ENCODE data around the gene TFCP2.

TFCP2 gene

DNA sequence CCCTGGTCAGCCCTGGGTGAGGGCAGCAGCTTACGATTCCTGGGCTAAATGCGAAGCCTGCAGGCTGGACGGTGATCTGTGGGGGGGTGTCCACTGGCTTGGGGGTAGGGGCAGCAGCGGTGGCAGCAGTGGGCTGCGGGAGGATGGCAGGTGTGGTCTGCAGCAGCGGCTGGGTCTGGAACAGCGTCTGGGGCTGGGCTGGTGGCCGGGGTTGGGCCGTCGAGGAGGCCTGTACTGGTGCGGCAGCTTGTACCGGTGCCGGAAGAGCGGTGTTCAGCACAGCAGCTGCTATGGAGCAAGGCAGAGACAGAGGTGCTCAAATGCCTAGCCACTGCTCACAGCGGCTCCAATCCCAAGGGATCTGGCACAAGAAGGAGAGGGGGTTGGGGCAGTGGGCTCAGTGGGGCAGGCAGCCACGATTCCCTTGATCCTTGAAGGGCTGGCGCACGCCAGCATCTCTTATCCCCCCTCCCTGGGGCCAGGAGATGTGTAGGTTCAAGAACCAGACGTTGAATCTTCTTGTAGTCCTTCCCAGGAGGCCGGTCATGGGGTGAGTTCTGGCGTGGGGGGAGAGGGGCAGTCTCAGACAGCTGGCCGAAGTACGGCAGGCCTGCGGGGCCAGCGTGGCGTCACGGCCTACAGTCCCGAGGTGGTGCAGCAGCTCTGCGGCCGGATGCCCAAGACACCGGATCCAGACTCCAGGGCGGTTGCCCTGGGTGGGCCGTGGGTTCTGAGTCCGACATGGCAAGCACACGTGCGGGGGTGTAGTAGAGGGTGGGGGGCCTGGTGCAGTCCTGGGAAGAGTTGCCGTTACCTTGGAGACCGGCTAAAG is 25.0 kb upstream of the TFCP2 start:
- DNase-seq (ENCODE audit: low read depth in 2 of 2) = no peak

DNA sequence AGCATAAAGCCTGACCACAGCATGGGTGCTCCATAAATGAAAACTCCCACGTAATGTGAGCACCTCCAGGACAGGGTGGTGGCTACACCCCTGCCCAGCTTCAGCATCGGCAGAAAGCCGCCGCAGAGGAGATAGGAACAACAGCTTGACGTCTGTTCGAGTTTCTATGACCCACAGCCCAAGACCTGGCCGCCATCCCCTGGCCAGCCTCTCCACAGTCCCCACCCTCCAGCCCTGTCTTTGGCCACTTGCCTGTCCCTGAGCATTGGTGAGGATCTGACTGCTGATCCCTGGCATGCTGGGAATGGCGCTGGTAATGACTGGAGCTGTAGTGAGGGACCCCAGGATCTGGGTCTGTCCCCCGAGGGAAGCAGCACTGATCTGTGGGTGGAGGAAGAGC is 23.6 kb upstream of the TFCP2 start:
- DNase-seq (ENCODE audit: low read depth in 2 of 2) = no peak

DNA sequence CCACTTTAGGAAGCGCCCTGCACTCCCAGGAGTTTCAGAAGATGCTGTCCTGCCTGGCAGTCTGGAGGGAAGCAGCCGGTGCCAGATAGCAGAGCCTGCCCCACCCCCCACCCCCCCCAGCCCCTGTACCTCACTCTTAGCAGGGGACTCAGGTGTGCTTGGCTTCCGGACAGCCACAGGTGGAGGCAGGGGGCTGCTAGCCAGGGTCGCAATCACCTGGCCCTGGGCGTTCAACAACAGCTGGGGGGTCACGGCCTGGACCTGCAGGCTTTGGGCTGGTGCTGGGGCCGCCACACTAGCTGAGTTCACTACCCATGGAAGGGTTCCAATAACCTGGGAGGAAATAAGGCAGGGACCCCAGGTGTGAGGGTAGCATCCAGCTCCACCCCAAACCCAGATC is 22.9 kb upstream of the TFCP2 start:
- DNase-seq (ENCODE audit: low read depth in 2 of 2) = no peak

DNA sequence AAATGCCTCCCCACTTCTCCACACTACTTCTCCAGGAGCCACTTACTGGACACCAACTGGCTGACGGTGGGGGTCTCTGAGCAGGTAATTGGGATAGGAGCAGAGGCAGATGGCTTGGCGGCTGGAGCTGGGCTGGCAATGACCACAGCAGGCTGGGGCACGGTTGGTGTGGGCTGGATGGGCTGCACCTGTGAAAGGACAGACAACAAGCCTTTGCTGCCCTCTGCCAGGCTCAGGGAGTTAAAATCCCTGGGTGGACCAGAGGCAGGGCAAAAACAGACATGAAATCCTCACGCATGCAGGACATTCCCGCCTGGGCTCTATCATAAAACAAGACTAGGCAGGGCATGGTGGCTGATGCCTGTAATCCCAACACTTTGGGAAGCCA is 19.3 kb upstream of the TFCP2 start:
- DNase-seq (ENCODE audit: low read depth in 2 of 2) = no peak

DNA sequence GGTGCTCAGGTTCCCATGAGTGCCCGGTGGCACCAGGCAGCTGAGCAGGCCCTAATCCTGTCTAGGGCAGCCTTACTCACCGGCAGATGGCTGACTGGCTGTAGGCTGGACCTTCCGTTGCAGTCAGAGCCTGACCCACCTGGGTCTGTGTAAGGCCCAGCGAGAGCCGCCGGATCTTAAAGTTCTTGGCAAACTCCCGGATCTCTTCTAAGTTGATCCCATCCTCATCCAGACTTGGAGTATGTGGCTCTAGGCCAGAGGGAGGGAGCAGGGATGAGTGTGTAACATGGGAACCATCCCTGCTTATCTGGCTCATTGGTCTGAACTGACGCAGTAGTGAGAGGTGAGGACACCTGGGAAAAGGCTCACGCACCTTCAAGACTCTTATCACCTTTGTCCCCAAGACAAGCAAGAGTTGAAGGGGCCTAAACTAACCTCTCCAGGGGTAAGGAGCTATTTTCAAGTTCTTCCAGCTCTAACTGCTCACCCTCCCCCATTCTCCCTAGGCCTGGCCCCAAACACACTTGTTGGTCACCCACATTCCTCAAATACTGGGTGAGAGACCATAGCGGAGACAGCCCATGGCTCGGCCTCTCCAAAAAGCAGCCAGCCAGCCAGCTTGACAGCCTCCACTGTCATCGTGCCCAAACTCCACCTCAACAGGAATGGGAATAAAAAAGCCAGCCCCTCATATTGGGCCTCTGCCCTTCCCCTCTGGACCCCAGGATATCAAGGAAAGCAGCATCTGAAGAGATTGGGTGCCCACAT is 18.8 kb upstream of the TFCP2 start:
- DNase-seq (ENCODE audit: low read depth in 2 of 2) = no peak

DNA sequence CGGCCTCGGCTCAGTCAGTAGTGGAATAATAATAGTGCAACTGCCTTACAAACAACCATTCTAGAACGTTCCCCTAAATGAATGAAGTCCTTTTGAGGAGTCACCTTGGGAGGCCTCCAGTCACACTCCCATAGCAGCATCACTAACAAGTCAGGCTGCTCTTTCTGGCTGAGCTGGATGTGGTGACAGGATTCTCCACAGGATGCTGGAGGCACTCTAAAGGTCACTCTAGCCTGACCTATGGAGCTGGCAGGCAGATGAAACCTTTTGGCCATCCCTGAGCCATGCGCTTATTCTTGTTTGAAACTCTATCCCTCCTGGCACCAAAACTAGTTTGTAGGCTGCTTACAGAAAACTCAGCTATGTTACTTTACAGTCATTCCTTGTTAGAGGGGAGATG is 17.9 kb upstream of the TFCP2 start:
- DNase-seq (ENCODE audit: low read depth in 2 of 2) = no peak

DNA sequence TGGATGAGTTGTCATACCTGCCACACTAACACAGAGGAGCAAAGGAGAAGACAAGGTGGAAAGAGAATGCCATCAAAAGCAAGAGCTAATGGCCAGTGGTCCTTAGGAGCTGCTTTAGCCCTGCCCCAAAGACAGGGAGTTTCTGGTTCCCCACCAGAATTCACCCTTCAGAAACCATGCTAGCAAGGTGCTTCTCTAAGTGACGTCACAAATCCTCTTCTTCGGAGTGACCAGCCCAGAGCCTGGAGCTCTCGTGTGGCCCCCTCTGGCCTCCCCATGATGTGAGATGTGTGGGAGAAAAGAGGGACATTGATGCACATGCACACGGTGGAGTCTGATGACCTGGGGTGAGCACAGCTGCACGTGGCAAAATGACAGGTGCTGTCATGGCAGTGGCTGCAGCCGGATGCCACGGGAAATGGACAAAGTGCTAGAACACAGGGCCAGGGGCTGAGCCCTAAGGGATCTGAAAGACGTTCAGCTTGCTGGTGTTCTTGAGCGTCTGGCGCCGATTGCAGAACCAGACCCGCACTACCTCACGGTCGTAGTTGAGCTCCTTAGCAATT is 16.9 kb upstream of the TFCP2 start:
- no peak for DNase-seq (ENCODE audit: low read depth in 2 of 2)

DNA sequence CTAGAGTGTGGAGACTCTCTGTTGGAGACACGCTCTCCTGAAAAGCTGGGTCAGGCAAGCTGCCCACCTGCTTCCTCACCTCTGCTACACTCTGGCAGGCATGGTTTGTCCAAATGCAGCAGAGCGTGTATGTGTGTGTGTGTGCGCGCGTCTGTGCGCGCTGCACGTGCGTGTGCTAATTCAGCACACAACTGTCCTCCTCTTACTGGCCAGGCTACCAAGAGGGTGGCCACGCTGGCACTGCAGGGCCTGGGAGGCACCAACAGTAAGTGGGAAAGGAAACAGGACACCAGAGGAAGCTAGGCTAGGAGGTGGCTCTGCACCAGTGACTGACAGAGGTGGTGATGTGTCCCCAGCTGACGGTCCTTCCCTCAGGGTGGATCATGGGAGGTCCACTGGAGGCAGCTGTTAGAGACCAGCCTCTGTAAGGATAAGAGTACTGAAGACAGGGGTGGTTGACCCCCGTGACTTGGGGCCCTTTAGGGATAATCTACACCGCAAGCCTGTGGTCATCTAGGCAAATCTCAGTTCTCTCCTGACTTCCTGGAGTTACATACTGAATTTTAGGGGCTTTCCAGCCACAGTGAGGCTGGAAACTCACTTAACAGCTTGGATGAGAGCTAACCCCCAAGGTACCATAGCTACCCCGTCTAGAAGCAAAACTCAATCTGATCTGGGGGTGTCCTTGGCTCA is 15.6 kb upstream of the TFCP2 start:
- DNase-seq (ENCODE audit: low read depth in 2 of 2) = no peak

DNA sequence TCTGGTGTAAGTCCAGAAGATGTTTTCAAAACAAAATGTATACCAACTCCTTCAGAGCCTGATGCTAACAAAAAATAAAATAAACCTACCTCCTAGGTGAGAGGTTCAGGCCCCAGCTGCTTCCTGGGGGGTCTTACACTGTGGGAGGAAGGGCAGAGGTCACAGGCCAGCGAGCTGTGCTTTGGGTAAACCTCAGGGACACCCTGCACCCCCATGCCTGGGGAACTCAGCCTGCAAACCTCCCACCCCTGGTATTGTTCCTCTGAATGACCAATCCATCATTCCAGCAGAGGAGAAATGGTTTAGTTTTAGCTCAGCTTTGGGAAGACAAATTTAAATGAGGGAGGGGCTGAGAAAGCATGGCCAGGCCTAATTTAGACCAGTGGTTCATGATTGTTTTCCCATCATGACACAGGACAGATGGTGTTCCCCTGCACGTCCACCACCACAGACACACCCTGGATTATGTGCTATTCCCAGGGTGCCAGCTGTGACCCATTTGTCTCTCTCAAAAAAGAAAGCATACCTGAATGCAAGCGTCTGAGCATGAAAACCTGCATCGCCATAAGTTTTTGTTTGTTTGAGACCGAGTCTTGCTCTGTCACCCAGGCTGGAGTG is 14.5 kb upstream of the TFCP2 start:
- no peak for DNase-seq (ENCODE audit: low read depth in 2 of 2)

DNA sequence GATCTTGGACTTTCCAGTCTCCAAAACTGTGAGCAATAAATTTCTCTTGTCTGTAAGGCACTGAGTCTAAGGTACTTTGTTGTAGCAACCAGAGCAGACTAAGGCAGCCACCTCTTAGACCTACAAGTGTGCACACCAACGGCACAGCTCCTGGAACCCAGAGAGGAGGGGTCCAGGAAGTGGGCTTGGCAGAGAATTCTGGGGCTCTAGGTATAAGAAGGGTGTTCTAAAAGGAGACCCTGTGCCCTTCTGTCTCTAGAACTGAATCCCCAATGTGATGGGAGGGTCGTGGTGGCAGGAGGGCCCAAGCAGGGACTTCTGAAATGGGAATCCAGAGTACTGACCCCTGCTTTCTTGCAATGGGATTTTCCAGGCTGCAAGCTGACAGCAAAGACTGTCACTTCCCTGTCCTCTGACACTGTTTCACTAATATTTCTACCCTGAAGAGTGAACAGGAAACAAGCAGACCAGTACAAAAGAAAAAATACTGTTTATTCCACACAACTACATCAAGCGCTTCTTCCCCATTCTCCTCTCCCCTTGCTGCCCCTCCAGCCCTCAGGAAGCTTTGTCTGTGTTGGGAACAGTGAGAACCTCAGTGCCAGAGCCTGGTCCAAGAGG is 13.6 kb upstream of the TFCP2 start:
- DNase-seq (ENCODE audit: low read depth in 2 of 2) = no peak

DNA sequence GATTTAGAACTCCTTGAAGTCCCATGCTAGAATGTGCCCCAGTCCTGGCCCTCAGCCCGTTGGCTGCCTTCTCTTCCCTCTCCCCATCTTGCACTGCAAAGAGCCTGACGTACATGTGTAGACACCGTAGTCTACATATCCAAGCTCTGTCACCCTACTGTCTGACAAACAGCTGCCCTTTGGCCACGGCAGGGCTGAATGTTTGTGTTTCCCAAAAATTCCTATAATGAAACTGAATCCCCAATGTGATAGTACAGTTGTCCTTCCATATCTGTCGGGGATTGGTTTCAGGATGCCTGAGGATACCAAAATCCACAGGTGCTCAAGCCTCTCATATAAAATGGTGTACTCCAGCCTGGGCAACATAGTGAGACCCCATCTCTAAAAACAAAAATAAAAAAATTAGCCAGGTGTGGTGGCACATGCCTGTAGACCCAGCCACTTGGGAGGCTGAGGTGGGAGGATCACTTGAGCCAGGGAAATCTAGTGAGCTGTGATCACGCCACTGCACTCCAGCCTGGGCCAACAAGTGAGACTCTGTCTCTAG is 12.3 kb upstream of the TFCP2 start:
- DNase-seq (ENCODE audit: low read depth in 2 of 2) = no peak

DNA sequence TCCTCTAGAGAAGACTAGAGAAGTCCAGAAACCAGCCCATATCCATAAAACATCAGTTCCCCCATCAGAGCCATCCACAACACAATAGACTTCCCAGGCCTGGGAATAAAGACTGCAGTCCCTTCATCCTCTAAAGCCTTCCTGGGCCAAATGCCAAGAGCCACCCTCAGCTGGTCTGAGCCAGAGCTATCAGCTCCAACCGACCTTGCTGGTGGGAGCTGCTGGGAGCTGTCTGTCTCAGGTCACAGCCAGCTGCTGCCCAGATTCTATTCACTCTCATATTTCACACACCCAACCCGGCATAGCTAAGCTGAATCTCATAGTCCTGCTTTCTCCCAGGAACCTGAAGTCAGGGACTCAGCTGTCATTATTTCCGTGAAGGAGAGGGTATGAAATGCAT is 10.9 kb upstream of the TFCP2 start:
- DNase-seq (ENCODE audit: low read depth in 2 of 2) = no peak

DNA sequence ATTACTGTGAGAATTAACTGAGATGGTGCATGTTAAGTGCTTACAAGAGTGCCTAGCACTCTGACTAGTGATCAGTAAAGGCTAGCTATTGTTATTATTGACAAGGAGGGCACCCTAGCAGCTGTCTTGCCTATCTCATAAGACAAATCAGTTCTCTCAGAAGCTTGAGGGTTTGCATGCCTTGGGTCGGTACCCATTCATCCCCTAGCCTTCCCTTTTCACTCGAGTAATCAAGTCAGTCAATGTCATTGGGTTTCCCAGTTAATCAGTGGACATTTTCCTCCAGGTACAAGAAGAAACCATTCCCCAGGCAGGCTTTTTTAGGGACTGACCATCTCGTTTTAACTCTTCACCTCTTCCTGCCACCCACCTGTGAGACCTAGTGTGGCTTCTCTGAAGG is 10.4 kb upstream of the TFCP2 start:
- no peak for DNase-seq (ENCODE audit: low read depth in 2 of 2)

DNA sequence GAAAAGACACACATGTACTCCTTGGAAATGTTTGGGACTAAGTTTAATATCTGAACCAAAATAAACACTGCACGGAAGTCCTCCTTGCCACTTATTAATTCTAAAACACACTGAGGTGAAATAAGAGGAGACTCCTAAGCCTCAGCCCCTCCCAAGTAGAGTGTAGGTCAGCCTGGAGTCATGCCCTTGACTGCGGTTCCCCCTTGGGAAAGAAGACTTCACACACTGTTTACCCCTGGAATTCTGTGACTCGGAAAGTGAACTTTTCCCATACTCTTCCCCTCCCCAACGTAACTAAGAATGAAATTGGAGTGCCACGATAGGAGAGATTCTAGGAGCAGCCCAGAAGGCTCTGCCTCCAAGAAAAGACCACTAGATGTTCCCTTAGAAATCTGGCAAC is 8.6 kb upstream of the TFCP2 start:
- no peak for DNase-seq (ENCODE audit: low read depth in 2 of 2)

DNA sequence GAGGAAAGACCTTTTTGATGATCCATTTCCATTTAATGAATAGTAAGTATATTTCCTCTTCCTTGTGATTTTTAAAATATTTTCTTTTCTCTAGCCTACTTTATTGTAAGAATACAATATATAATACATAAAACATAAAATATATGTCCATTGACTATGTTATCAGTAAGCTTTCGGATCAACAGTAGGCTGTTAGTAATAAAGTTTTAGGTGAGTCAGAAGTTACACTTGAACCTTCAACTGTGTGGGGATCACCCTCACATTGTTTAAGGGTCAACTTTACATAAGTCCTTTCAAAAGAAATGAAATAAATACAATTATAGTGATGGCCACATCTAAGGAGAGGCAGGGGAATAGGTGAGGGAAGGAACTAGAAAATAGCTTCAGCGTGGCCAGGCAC is 5.0 kb upstream of the TFCP2 start:
- DNase-seq (ENCODE audit: low read depth in 2 of 2) = no peak

DNA sequence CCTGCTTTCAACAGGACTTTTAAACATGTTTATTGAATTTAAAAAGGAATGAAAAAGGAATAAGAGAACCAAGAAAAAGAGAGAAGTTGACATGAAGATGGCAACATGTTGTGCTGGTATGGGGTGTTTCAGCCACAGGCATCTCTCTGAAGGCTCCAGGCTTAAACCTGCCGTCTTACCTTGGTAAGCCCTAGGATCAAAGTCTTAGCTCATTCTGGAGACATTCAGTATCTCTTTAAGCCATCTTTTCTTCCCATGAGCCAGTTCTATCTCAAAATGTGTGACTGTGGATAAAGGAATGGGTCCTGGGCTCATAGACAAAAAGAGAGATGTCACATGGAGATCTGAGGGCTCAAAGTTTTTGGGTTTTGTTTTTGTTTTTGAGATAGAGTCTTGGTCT is 1.6 kb upstream of the TFCP2 start:
- no peak for DNase-seq (ENCODE audit: low read depth in 2 of 2)

DNA sequence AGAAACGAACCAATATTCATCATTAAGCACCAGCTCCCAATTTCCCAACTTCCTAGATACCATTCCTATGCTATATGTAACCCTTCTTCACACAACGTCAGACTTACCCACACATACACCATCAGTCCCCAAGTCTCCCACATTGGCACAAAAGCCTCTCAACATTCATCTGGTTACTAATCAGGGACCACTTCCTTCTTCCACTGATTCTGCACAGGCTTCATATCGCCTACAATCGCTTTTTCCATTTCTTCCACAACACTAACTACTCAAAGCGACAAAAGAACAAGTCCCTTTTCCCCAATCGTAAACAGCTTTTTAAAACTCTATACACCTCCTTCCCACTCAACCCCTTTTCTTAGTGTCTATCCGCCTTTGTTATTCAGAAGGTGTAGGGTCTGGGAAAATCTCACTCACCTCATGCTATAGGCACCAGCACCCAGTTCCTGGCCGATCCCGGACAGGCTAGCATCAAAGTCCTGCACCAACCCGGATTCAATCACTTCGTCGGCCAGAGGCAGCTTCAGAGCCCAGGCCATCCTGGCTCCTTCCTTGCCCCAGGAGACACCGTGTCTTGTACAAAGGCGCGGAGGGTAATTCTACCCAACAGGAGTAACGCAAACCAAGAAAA is 936 bp downstream of the TFCP2 start:
- no peak for DNase-seq (ENCODE audit: low read depth in 2 of 2)

DNA sequence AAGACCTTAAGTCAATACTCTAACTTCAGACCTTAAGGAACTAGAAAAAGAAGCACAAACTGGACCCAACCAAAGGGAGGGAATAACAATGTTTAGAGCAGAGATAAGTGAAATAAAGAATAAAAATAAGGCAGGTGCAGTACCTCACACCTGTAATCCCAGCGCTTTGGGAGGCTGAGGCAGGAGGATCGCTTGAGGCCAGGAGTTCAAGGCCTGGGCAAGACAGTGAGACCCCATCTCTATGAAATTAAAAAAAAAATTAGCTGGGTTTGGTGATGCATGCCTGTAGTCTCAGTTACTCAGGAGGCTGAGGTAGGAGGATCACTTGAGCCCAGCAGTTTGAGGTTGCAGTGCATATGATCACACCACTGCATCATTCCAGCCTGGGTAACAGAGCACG is 9.1 kb downstream of the TFCP2 start:
- DNase-seq (ENCODE audit: low read depth in 2 of 2) = no peak

DNA sequence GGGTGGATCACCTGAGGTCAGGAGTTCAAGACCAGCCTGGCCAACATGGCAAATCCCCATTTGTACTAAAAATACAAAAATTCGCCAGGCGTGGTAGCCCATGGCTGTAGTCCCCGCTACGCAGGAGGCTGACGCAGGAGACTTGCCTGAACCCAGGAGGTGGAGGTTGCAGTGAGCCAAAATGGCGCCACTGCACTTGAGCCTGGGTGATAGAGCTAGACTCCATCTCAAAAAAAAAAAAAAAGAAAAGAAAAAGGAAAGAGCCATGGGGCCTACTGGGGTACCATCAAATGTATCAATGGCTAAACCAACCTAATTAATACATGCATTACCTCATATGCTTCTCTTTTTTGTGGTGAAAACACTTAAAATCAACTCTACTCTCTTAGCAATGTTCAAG is 10.7 kb downstream of the TFCP2 start:
- DNase-seq (ENCODE audit: low read depth in 2 of 2) = no peak

DNA sequence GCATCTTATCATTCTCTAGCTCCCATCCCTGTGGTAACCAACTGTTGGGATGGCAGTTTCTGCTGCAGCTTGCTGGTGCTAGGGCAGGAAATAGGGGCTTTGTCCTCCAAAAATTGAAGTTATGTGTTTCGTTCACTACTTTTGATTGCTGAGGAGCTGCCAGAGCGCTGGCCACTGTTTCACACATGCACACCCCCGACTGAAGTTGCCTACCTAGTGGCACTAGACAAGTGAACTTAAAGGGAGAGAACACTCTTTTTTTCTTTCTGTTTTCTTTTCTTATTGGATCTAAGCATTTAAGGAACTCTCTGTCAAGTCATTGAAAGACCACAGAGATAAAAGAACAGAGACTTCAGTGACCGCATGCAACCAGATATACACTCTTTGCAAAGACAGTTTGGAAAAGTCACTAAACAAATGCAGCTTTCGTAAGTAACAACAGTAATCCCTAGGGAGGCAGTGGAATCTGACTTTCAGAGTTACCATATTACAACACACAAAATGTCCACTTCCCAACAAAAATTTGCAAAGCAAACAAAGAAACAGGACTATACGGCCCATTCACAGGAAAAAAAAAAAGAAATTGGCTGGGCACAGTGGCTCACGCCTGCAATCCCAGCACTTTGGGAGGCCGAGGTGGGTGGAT is 12.0 kb downstream of the TFCP2 start:
- no peak for DNase-seq (ENCODE audit: low read depth in 2 of 2)

All from fibroblast of skin of left biceps (primary cell).